Fibroblast of villous mesenchyme (primary cell): ENCODE results near the gene HMGCLL1. TPM values are rescaled to one million over a fixed set of nuclear protein-coding genes. Genes with fewer than 3 reads are reported as not detected.
A peak's percentile ranks its signal among the peaks of the same experiment; 100 is the strongest.

Experiments used
- DNase-seq: peaks from one replicate; pipeline ENCODE4 v3.0.0-alpha.2; 2010; ENCODE audit warnings: low read depth
- H3K4me3 ChIP-seq: 2 replicates; pipeline ENCODE4 v1.5.1; 2011; ENCODE audit warnings: low read depth, mild to moderate bottlenecking, low read length
- total RNA-seq: library from RNA; depleted of rRNA; stranded (reverse); fragments of >200 nt; gene quantifications from 2 replicates; pipeline ENCODE4 v1.2.3, GENCODE V29; 2012
- TF ChIP-seq, protein P1 (sequence below): IDR thresholded peaks from 2 replicates; pipeline ENCODE4 v1.5.1; 2012; ENCODE audit warnings: low read depth, mild to moderate bottlenecking, low read length; ENCODE audit not compliant: insufficient read depth

Gene HMGCLL1
- total RNA-seq, 1 donor = 0.43 TPM

GRCh38 chr6:55437141-55437540 is 141.9 kb downstream of the HMGCLL1 start:
- no peak for DNase-seq
- TF ChIP-seq, protein P1, sequence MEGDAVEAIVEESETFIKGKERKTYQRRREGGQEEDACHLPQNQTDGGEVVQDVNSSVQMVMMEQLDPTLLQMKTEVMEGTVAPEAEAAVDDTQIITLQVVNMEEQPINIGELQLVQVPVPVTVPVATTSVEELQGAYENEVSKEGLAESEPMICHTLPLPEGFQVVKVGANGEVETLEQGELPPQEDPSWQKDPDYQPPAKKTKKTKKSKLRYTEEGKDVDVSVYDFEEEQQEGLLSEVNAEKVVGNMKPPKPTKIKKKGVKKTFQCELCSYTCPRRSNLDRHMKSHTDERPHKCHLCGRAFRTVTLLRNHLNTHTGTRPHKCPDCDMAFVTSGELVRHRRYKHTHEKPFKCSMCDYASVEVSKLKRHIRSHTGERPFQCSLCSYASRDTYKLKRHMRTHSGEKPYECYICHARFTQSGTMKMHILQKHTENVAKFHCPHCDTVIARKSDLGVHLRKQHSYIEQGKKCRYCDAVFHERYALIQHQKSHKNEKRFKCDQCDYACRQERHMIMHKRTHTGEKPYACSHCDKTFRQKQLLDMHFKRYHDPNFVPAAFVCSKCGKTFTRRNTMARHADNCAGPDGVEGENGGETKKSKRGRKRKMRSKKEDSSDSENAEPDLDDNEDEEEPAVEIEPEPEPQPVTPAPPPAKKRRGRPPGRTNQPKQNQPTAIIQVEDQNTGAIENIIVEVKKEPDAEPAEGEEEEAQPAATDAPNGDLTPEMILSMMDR = no peak
- no peak overlapping the region for H3K4me3 ChIP-seq

DNA sequence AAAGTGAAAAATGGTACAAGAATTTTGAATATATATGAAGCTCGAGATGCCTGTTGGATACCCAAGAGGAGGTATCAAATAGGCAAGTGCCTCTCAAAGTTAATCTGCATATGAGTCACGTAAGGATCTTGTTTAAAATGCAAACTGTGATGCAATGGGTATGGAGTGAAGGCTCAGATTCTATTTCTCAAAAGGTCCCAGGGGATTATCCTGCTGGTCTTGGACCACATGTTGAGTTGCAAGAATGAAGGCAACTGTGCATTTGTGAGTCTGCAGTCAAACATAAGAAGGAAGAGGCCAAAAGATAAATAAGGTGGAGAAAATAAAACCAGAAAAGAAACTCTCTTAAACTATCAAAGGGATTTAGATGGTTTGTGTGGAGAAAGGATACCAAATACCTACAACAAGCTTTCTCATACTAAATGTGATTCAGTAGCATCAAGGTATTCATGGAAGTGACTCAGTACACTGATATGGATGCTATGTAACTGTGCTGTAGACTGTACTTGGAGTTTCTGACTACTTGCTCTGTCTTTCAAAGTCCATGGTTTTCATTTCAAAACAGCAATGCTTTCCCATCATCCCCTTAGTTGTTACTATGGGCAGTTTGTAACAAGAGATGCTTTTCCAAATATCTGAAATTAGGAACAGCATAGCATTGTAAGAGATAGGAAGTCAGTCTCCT is 145.4 kb downstream of the HMGCLL1 start:
- H3K4me3 ChIP-seq = no peak overlapping the region
- peak; percentile 55 for DNase-seq
- TF ChIP-seq, protein P1 = no peak

- TF ChIP-seq, protein P1 = no peak
- DNase-seq = no peak
- H3K4me3 ChIP-seq = no peak overlapping the region
These were observed 155.1 kb downstream of the HMGCLL1 start for GRCh38 chr6:55423933-55424332.

GRCh38 chr6:55410674-55411073 is 168.3 kb downstream of the HMGCLL1 start:
- DNase-seq = no peak
- H3K4me3 ChIP-seq = no peak overlapping the region
- TF ChIP-seq, protein P1 = no peak

DNA sequence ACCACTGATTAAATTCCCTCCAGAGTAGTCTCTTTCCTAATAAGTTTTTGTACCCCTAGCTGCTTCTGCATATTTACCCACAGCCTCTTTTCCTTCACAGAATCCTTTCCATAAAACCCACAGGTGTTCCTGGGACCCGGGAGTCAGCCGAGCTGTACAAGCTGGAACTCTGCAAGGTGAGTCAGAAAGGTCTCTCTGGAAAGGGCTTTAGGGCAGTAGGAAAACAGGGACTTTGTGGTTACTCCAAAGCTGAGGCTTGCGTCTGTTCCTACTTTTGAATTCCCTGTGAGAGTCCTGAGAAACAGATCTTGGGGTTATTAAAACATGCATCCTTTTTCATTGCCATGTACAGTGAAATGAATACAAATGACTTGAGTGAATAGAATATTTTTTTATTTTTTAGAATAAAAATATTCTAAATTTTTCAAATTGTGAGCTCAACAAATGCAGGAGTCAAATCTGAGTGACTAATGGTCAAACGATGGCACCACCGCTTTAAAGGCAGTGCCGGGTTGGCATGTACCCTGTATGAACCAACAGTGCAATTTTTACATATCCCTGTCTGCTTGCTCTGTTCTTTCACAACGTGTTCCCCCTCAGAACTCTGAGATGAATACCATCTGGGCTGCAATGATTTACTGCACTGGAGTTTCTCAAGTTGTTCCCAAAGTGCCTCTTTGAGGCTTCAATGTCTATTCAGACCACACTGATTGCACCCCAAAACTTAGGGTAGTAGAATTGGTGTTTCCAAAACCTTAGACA is 173.3 kb downstream of the HMGCLL1 start:
- TF ChIP-seq, protein P1 = no peak
- no peak overlapping the region for H3K4me3 ChIP-seq
- DNase-seq = peak; percentile 50

DNA sequence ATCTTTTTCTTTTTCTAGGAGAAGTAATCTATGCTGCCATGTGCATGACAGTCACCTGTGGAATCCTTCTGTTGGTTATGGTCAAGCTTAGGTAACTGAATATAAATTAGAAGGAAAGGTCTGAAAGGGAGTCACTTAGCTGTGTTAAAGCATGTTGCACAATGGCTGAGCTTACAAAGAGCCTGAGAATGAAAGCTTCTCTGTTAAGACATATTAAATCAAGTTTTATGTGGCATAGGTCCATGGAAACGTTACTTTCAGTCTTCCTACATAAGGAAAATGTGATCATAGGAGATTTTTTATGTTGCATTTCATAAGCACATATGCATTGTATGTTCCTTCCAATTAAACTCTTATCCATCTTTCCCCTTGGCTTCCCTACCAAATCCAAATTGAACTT is 179.6 kb downstream of the HMGCLL1 start:
- no peak overlapping the region for H3K4me3 ChIP-seq
- DNase-seq = peak; percentile 80
- TF ChIP-seq, protein P1 = no peak
